Activated T-cell treated with anti-CD3 and anti-CD28 coated beads for 4 hours (primary cell): ENCODE measurements around the gene CARD19.
A peak's percentile ranks its signal among the peaks of the same experiment; 100 is the strongest.

Experiments
- DNase-seq: peaks from one replicate; pipeline ENCODE4 v3.0.0-alpha.2; 2020

CARD19 gene

GRCh38 chr9:93064392-93065134, 31.5 kb upstream of the CARD19 start:
- peak; percentile 65 for DNase-seq

- DNase-seq = no peak
These were observed 30.8 kb upstream of the CARD19 start for GRCh38 chr9:93065135-93065720.

- no peak for DNase-seq
These were observed 28.9 kb upstream of the CARD19 start for GRCh38 chr9:93066978-93067603.

- no peak for DNase-seq
These were observed 27.1 kb upstream of the CARD19 start for GRCh38 chr9:93068956-93069355.

- no peak for DNase-seq
These were observed 24.6 kb upstream of the CARD19 start for GRCh38 chr9:93071464-93071863.

DNA sequence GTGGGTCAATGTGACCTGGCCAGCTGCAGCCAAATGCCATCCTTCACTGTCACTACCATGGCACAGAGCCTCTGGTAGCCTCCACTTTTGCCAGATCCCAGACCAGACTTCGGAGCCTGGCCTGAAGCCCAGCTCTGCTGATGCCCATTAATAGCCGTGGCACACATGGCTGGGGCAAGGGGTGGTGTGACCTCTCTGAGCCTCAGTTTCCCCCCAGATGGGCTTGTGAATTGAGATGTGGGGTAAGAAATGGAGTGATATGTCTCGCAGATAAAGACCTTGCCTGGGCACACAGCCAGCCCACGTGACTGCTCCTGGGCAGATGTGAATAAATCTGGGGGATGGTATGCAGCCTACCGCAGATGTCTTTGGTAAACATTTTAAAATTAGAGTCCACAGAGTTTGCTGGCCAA, 23.6 kb upstream of the CARD19 start:
- no peak for DNase-seq

DNA sequence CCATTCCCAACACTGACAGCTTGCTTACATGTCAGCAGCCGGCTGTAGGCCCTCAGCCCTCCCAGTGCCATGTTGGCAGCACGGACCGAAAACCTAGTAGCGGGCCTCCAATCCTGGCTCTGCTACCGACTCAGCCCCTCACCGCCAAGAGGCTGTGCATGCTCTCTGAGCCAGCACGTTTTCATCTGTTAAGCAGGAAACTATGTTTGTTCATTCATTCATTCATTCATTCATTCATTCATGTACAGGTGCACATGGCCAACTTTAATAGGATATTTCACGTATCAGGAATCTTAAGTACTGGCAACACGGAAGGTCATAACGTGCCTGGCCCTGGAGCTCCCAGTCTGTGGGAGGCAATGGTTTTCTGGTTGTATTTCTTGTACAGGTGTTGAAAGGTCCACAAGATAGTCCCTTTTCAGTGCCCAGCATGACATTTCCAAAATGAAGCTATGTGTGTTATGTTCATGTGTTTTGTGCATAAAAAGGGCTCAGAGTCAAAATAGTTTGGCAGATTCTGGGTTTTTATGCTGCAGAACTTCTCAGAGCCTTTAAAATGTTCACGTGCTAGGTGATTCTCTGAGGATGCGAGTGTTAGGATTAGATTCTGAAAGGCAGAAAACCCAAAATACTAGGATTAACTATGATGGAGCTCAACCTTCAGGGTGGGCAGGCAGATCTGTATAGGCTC, 19.8 kb upstream of the CARD19 start:
- no peak for DNase-seq

DNA sequence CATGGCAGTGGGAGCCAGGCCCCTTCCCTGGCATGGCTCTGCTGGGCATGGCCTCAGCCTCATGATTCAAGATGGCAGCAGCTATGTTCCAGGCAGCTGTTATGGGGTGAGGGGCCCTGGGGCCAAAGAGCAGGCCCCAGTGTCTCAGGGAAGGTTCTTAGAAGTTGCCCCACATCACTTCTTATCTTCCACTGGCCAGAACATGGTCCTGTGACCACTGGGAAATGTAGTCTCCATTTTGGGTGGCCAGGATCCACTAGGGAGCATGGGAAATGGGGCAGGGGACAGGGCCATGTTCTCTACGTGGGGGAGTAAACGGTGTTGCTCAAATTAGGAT, 19.3 kb upstream of the CARD19 start:
- DNase-seq = no peak

DNA sequence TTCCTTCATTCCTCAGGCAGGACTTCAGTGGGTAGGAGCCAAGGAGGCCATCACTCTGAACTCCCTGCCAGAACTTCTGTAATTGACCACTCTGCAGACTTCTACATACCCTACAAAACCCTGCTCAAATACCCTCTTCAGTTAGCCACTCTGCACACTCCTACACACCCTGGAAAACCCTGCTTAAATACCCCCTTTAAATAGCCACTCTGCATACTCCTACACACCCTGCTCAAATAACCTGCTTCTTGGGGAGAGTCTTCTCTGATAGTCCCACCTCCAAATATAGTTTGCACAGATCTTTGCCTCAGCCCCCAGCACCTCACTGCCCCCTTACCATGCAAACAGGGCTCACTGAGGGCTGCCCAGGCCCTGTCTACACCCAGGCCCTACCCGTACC, 18.6 kb upstream of the CARD19 start:
- DNase-seq = no peak

- no peak for DNase-seq
These were observed 18.2 kb upstream of the CARD19 start for GRCh38 chr9:93077811-93078210.

- DNase-seq = no peak
These were observed 16.6 kb upstream of the CARD19 start for GRCh38 chr9:93079371-93079770.

- DNase-seq = no peak
These were observed 15.6 kb upstream of the CARD19 start for GRCh38 chr9:93080406-93080805.

DNA sequence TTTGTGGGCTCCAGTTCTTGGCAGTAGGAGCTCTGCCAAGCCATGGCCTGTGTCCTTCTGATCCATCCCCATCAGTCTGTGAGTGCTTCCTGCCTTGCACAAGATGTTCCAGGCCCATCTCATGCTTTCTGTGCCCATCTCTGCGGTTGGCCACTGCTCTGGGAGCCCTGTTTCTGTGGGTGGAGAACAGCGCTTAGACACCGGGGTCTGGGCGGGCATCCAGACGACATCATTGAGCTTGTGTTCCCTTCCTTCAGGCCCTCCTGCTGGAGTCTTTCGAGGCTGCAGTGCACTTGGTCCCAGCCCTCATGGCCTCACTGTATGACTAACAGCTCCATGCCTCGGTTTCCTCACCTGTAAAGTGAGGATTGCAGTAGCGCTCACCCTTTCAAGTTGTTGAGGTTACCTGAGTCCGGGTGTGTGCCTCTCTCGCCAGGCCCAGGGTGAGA, 14.9 kb upstream of the CARD19 start:
- DNase-seq = no peak

- no peak for DNase-seq
These were observed 14.1 kb upstream of the CARD19 start for GRCh38 chr9:93081931-93082330.

DNA sequence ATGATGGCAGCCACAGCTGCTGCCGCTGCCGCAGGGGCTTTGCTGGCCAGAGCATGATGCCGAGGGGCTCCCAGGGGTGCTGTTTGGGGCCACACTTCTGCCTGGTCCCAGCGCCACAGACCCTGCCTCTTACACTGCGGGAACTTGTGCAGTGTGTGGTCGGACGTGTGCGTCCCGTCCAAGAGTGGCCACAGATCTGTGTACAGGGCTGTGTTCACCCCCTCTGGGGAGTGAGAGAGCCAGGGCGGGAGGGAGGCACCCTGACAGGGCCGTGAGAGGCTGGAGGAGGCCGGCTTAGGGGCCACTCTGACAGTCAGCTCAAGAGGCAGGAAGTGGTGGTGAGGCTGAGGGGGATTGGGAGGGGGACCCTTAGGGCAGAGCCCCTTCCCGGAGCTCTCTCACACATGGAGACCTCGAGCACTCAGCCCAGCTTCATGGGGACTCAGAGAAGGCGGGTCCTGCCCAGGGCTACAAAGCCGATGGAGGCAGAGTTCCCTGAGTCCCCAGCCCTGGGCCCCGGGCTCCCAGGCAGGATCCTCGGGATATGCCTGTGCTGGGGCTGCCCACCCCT, 13.1 kb upstream of the CARD19 start:
- DNase-seq = no peak

DNA sequence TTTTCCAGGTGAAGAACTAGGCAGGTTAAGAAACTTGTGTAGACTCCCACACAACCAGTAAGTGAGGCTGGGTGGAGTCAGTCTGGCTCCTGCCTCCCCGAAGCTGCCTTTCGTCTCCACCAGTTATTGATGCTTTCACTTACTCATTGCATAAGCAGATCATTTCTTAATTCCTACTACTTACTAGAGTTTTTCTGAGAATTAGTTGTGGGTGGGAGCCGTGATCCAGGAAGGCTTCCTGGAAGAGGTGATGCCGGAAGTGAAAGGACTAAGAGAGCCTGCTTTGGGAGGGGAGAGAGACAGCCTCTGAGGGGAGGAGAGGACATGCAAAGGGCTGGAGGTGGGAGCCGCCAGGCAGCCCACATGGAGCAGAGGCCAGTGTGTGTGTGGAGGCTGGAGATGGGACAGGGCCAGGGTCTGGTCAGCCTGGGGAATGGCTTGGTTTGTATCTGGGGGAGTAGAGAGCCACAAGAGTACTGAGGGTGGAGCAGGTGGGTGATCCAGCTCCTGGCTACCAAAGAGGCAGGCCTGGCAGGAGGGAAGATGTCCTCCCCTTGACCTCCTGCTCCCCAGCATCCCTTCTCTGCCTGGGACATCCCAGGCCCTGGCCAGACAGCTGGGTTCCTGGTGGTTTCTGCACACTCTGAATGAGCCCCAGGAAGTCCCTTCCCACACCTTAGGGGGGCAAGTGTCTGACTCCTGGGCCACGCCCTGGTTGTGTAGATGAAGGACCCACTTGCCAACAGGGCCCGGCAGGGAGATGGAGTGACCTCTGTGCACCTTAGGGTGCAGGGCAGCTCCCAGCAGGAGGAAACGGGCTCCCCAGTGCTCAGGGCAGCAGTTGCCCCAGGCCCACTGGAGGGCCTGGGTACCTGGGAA, 12.2 kb upstream of the CARD19 start:
- no peak for DNase-seq

DNA sequence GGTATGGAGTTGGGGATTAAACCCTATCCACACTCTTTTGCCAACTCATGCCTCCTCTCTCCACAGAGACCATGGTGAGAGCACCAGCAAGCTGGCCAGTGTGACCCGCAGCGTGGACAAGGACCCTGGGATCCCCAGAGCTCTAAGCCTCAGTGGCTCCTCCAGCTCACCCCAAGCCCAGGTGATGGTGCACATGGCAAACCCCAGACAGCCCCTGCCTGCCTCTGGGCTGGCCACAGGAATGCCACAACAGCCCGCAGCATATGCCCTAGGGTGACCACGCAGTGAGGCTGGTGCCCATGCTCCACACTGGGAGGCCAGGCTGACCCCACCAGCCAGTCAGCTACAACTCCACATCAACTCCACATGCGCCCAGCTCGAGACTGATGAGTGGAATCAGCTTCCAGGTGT, 11.5 kb upstream of the CARD19 start:
- DNase-seq = no peak

- no peak for DNase-seq
These were observed 10.3 kb upstream of the CARD19 start for GRCh38 chr9:93085676-93086075.

- DNase-seq = no peak
These were observed 9.4 kb upstream of the CARD19 start for GRCh38 chr9:93086447-93087224.

DNA sequence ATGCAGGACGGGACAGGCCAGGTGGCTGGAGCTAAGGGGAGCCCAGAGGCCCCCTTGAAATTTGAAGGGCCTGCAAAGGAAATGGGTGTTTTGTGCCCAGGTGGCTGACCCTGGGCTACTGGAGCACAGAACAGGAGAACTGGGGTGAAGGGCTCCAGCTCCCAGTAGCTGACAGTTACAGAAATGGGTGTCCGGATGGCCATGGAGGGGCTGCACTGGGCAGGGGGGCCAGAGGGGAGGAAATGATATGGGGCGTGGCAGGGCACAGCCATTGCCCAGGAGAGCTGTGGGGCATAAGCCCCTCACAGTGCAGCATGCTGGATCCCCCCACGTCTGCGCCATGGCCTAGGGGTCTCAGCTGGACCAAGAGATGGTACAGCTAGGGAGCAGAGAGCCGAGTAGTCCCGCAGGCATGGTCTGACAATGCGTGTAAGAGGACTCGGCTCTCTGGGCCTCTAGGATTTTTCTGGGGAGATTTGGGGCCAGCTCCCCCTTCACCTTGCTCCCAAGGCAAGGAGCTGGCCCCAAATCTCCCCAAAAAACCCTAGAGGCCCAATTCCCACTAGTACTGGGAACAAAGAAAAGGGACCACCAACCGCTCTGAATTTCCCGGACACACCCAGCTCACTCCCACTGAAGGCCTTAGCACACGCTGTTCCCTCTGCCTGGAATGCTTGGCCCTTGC, 7.9 kb upstream of the CARD19 start:
- DNase-seq = no peak

DNA sequence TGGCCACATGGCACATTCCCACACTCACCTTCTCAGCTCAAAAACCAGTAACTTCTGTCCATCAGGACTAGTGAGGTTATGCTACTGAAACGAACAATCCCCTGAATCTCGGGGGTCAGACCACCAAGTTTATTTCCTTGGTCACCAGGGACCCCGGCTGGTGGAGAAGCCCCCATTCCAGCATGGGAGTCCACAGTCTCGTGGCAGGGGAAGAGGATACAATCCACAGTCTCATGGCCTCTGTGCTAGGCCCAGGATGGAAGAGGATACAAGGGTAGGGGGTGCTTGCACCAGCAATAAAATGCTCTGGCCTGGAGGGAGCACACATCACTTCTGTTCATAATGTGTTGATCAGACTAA, 7.4 kb upstream of the CARD19 start:
- DNase-seq = no peak
